ENCODE results near the gene FOXJ3. TPM values are rescaled to one million over a fixed set of nuclear protein-coding genes. Genes with fewer than 3 reads are reported as not detected.
A peak's percentile ranks its signal among the peaks of the same experiment; 100 is the strongest.

FOXJ3 gene
- total RNA-seq, 1 experiment from 2014 or later = 27.3 TPM

- peak; percentile 43 for DNase-seq (ENCODE audit: low spot score)
Observed at GRCh38 chr1:42334240-42335049, 590 bp downstream of the FOXJ3 start.

DNA sequence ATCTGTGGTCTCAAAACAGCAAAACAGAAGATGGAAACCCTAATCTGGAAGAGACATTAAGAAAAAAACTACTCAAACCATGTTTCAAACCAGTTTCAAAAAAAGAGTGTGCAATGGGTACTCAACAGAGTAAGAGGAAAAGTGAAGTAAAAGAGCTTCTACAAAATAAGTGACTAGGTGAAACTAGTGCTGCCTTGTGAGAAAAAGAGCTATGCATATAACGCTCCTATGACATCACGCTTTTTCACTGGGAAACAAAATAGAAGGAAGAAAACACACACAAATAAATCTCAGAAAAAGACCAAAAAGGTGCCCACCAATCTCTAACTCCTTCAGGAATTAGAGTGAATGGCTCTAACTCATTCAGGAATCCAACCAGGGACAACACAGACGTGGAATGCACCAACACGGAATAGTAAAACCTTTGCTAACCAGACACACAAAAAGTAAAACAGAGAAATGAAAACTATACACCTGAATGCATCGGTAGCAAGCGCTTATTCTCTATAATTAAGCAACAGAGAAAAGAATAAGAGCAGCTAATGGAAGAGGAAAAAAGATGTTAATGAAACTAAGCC, 1.3 kb downstream of the FOXJ3 start:
- no peak for DNase-seq (ENCODE audit: low spot score)

GRCh38 chr1:42332877-42333276, 2.2 kb downstream of the FOXJ3 start:
- no peak for DNase-seq (ENCODE audit: low spot score)

DNA sequence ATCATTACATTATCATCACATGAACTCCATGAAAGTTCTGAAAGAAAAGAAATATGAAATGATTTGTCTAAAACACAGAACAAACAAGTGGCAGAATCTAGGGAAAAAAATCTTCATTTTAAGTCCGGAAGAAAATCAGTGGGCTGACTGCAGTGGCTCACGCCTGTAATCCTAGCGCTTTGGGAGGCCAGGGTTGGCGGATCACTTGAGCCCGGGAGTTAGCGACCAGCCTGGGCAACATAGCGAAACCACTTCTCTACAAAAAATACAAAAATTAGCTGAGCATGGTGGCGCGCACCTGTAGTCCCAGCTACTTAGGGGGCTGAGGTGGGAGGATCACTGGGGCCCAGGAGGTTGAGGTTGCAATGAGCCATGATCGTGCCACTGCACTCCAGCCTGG, 4.8 kb downstream of the FOXJ3 start:
- DNase-seq (ENCODE audit: low spot score) = no peak

DNA sequence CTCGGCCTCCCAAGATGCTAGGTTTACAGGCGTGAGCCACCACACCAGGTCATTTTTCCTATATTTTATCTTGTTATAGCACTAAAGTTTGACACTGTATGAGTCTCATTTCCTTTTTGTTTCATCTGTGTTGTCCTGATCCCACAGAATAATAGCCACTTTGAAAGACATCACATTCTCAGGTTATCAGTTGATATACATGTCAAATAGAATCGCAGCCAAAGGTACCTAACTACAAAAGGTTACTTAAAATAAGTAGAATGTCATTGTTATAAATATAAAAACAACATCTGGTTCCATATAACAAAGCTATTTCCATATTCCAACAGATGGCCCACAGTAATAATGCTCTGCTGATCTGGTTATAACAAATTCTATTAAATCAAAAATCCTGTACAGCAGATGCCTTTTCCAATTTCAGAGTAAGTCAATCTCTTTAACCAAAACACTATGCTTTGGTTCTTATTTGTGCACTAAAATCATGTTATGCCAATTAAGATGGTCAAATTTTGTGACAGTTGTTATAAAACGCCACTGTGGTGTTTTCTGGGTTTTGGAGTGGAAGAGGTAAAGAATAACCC, 6.0 kb downstream of the FOXJ3 start:
- no peak for DNase-seq (ENCODE audit: low spot score)

GRCh38 chr1:42328047-42328625, 6.9 kb downstream of the FOXJ3 start:
- DNase-seq (ENCODE audit: low spot score) = no peak

DNA sequence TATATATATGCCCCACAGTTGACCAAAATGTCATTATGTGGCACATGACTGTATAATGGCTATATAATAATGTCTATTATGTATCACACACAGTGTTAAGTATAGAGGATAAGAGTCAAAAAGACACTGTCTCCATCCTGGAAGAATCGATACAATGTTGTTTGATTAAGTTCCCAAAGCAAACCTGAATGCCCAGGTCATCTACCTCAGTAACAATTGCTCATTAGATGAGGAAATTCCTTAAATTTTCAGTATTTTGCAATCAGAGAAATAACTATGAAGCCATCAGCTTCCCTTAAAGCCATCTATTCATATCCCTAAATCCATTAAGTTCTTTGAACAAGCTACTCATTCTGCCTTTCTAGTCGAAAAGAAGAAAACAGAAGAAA, 10.0 kb downstream of the FOXJ3 start:
- no peak for DNase-seq (ENCODE audit: low spot score)

DNA sequence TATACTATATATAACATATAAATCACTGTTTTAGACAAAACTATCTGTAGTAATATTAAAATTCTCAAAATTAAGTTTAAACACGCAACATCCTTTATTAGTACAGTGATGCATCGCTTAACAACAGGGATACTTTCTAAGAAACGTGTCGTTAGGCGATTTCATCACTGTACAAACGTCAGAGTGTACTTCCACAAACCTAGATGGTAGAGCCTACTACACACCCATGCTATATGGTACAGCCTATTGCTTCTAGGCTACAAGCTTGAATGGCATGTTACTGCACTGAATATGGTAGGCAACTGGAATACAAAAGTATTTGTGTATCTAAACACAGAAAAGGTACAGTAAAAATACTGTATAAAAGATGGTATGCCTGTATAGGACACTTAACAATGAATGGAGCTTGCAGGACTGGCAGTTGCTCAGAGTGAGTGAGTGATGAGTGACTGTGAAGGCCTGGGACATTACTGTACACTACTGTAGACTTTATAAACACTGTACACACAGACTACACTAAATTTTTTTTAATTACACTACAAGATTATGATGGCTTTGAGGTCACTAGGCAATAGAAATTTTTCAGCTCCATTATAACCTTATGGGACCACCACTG, 10.5 kb downstream of the FOXJ3 start:
- no peak for DNase-seq (ENCODE audit: low spot score)

GRCh38 chr1:42323551-42323950, 11.5 kb downstream of the FOXJ3 start:
- DNase-seq (ENCODE audit: low spot score) = no peak

- no peak for DNase-seq (ENCODE audit: low spot score)
Observed at GRCh38 chr1:42322577-42322976, 12.5 kb downstream of the FOXJ3 start.

- DNase-seq (ENCODE audit: low spot score) = no peak
Observed at GRCh38 chr1:42321731-42322130, 13.3 kb downstream of the FOXJ3 start.

DNA sequence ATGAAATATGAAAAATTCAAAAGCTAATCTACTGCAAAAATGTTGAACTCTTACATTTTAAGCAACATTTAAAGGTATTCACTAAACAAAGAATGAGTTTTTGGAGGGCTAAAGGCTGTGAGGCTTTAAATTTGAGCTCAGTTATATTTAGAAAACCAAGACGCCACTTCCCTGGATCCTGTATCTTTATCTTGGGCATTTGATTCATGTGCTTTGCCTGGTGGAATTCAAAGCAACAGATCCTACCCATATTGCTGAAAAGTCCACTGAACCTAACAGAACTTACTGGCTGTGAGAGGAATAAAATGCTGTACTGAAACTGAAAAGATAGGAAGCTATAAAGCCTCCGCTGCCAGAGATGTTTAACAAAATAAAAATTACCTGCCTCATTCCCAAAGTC, 14.3 kb downstream of the FOXJ3 start:
- no peak for DNase-seq (ENCODE audit: low spot score)

DNA sequence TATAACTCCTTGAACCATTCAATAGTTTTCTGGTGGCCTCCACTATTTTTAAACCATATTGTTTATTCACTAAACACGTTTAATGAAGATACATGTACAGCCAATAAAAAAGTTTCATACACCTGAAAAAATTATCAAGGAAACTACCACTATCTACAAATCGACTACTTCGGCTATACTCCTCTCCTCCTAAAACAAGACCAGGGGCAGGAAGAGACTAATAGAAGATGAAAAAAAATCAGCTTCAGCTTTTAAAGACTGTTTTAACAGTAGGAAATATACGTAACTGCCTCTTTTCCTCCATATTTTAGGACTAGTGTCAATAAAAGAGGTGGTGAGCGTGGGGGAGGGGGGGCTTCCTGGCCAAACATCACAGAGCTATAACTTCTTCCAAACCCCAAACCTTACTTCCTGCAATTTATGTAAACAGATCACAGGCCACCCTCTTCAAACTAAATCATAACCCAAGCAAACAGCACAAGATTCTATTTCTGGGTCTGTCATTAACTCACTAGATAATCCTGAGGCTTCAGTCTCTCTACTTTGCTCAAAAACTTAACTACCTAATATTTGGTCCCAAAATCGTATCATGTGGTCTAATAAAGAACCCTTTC, 15.1 kb downstream of the FOXJ3 start:
- no peak for DNase-seq (ENCODE audit: low spot score)

DNA sequence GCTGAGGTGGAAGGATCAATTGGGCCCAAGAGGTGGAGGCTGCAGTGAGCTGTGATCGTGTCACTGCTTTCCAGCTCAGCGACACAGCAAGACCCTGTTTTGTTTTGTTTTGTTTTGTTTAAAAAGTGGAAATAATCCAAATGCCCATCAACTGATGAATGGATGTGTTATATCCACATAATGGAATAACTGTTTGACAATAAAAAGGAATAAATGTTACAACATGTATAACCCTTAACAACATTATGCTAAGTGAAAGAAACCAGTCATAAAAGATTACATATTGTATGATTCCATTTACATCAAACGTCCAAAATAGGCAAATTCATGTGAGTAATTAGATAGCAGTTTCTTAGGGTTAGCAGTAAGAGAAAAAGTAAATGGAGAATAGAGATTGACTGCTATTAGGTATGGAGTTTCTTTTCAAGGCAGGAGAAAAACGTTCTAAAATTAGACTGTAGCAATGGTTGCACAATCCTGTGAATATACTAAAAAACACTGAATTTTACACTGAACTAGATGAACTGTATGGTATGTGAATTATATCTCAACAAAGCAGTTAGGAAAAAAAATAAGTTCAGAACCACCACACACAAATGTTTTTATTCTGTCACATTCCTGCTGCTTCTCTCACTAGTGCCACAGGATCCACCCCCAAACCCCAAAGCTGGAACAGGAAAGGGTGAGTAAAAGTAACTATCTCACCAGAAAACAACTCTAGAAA, 15.7 kb downstream of the FOXJ3 start:
- no peak for DNase-seq (ENCODE audit: low spot score)

GRCh38 chr1:42318601-42319000, 16.4 kb downstream of the FOXJ3 start:
- no peak for DNase-seq (ENCODE audit: low spot score)

DNA sequence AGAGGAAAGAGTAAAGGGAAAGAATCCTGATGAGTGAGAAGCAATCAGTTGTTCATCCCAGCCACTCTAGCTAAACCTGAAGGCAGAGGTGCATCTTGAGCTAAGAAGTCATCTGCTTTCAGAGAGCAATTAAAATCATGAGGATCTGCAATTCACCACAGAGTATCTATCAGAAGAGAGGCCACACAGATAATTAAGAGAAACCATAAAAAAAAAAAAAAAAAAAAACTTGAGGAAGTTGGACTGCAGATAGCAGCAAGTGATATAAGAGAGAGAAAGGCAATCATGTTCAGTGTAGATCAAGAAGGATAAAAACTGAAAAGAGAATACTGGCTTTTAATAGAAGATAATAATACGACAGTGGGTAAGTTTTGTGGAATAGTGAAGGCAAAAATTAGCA, 17.7 kb downstream of the FOXJ3 start:
- DNase-seq (ENCODE audit: low spot score) = no peak

DNA sequence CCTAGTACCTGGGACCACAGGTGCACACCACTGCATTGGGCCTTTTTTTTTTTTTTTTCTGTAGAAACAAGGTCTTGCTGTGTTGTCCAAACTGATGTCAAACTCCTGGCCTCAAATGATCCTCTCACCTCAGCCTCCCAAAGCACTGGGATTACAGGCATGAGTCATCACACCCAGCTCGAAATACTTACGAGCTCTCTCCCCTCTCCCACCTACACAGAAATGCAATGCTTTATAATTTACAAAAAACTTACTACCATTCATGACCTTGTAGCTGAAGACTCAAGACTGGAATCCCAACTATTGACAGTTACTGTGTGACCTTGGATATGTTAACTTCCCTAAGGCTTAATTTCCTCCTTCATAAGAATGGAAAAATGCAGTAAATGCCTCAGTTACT, 18.7 kb downstream of the FOXJ3 start:
- DNase-seq (ENCODE audit: low spot score) = no peak

- DNase-seq (ENCODE audit: low spot score) = no peak
Observed at GRCh38 chr1:42315500-42315899, 19.5 kb downstream of the FOXJ3 start.

- DNase-seq (ENCODE audit: low spot score) = no peak
Observed at GRCh38 chr1:42313970-42314369, 21.1 kb downstream of the FOXJ3 start.

DNA sequence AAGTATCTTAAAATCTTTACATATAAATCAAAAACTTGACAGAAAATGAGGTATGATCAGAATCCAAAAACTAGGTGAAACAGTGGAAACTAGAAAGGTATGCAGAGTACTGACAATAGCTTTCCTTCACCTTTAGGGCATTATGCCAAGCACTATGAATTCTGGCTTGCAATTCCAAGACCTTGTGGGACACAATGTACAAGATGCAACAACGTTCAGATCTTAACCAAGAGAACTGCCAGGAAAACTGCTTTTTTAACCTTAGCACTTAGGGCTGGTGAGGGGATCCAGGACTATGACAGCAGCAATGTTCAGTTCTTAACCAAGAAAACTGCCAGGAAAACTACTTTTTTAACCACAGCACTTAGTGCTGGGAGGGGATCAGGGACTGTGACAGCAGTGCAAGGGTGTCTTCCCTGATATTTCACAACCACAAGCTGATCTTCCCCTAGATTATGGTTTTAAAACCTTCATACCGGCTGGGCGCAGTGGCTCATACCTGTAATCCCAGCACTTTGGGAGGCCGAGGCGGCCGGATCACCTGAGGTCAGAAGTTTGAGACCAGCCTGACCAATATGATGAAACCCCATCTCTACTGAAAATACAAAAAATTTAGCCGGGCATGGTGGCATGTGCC, 22.3 kb downstream of the FOXJ3 start:
- DNase-seq (ENCODE audit: low spot score) = no peak

GRCh38 chr1:42311897-42312296, 23.1 kb downstream of the FOXJ3 start:
- DNase-seq (ENCODE audit: low spot score) = no peak
